H9 (cell line): ENCODE results near the gene VAV2. TPM values are rescaled to one million over a fixed set of nuclear protein-coding genes. Genes with fewer than 3 reads are reported as not detected.

Experiments used
- DNase-seq: peaks from one replicate; pipeline ENCODE4 v3.0.0-alpha.2; 2017
- H2AFZ ChIP-seq: one replicate; pipeline ENCODE4 v1.6.1; 2013; ENCODE audit warnings: mild to moderate bottlenecking, low read length, control low read depth, moderate library complexity
- H2AK5ac ChIP-seq: 2 replicates; pipeline ENCODE4 v1.6.1; 2013; ENCODE audit warnings: low read length, control low read depth, mixed read lengths; ENCODE audit not compliant: insufficient read length
- H2BK120ac ChIP-seq: one replicate; pipeline ENCODE4 v1.6.1; 2013; ENCODE audit warnings: low read depth, mild to moderate bottlenecking, low read length, control low read depth, inconsistent platforms; ENCODE audit not compliant: poor library complexity, severe bottlenecking
- H2BK12ac ChIP-seq: 2 replicates; pipeline ENCODE4 v1.6.1; 2013; ENCODE audit warnings: low read length, control low read depth, mixed read lengths, low read depth; ENCODE audit not compliant: insufficient read length
- H2BK15ac ChIP-seq: 2 replicates; pipeline ENCODE4 v1.6.1; 2013; ENCODE audit warnings: low read depth, low read length, control low read depth
- H2BK20ac ChIP-seq: one replicate; pipeline ENCODE4 v1.6.1; 2013; ENCODE audit warnings: low read depth, mild to moderate bottlenecking, low read length, control low read depth, inconsistent platforms; ENCODE audit not compliant: poor library complexity, severe bottlenecking
- H2BK5ac ChIP-seq: 2 replicates; pipeline ENCODE4 v1.6.1; 2013; ENCODE audit warnings: low read length, control low read depth, mixed read lengths; ENCODE audit not compliant: insufficient read length
- H3K14ac ChIP-seq: 2 replicates; pipeline ENCODE4 v1.6.1; 2013; ENCODE audit warnings: low read length, control low read depth; ENCODE audit not compliant: insufficient read depth
- H3K18ac ChIP-seq: 2 replicates; pipeline ENCODE4 v1.6.1; 2013; ENCODE audit warnings: low read depth, mild to moderate bottlenecking, mixed read lengths, low read length, control low read depth; ENCODE audit not compliant: insufficient read length
- H3K23ac ChIP-seq: 2 replicates; pipeline ENCODE4 v1.6.1; 2013; ENCODE audit warnings: low read length, control low read depth, mixed read lengths, low read depth; ENCODE audit not compliant: insufficient read length
- H3K23me2 ChIP-seq: 2 replicates; pipeline ENCODE4 v1.6.1; 2013; ENCODE audit warnings: low read depth, mild to moderate bottlenecking, mixed read lengths, low read length, control low read depth; ENCODE audit not compliant: insufficient read length, poor library complexity, severe bottlenecking
- H3K27ac ChIP-seq: 2 replicates; pipeline ENCODE4 v1.5.1; 2013; ENCODE audit warnings: low read length, control low read depth, mixed read lengths, low read depth; ENCODE audit not compliant: insufficient read length
- H3K27me3 ChIP-seq: 2 replicates; pipeline ENCODE4 v1.6.1; 2013; ENCODE audit warnings: low read length, control low read depth, inconsistent platforms; ENCODE audit not compliant: insufficient read depth
- H3K4ac ChIP-seq: 2 replicates; pipeline ENCODE4 v1.6.1; 2013; ENCODE audit warnings: low read depth, mild to moderate bottlenecking, control low read depth, inconsistent platforms, low read length, moderate library complexity
- H3K4me1 ChIP-seq: 2 replicates; pipeline ENCODE4 v1.6.1; 2013; ENCODE audit warnings: low read length, control low read depth, inconsistent platforms; ENCODE audit not compliant: insufficient read depth
- H3K4me2 ChIP-seq: 2 replicates; pipeline ENCODE4 v1.6.1; 2013; ENCODE audit warnings: low read length, control low read depth, mixed read lengths; ENCODE audit not compliant: insufficient read length, insufficient read depth
- H3K56ac ChIP-seq: 2 replicates; pipeline ENCODE4 v1.6.1; 2013; ENCODE audit warnings: low read depth, mild to moderate bottlenecking, mixed read lengths, low read length, control low read depth; ENCODE audit not compliant: insufficient read length
- H3K79me1 ChIP-seq: 2 replicates; pipeline ENCODE4 v1.6.1; 2013; ENCODE audit warnings: low read depth, mild to moderate bottlenecking, moderate library complexity, low read length, control low read depth, inconsistent platforms; ENCODE audit not compliant: insufficient read depth, poor library complexity, severe bottlenecking
- H3K79me2 ChIP-seq: 2 replicates; pipeline ENCODE4 v1.6.1; 2013; ENCODE audit warnings: low read length, control low read depth, inconsistent platforms; ENCODE audit not compliant: insufficient read depth
- H3K9ac ChIP-seq: 2 replicates; pipeline ENCODE4 v1.6.1; 2013; ENCODE audit warnings: low read length, control low read depth, mixed read lengths; ENCODE audit not compliant: insufficient read length; ENCODE audit errors: extremely low read depth
- H3K9me3 ChIP-seq: one replicate; pipeline ENCODE4 v1.6.1; 2013; ENCODE audit warnings: low read depth, low read length, inconsistent platforms; ENCODE audit not compliant: control insufficient read depth
- H3T11ph ChIP-seq: one replicate; pipeline ENCODE4 v1.6.1; 2013; ENCODE audit warnings: mild to moderate bottlenecking, low read length, control low read depth, inconsistent platforms
- H4K20me1 ChIP-seq: one replicate; pipeline ENCODE4 v1.6.1; 2013; ENCODE audit not compliant: control insufficient read depth, insufficient read length, insufficient read depth
- H4K5ac ChIP-seq: 2 replicates; pipeline ENCODE4 v1.6.1; 2013; ENCODE audit warnings: low read depth, mild to moderate bottlenecking, mixed read lengths, low read length, control low read depth; ENCODE audit not compliant: insufficient read length
- H4K8ac ChIP-seq: replicated peaks from 2 replicates; pipeline ENCODE4 v1.6.1; 2013; ENCODE audit warnings: low read length, control low read depth, mixed read lengths, low read depth; ENCODE audit not compliant: insufficient read length
- H4K91ac ChIP-seq: 2 replicates; pipeline ENCODE4 v1.6.1; 2013; ENCODE audit warnings: low read depth, mild to moderate bottlenecking, moderate library complexity, mixed read lengths, low read length, control low read depth; ENCODE audit not compliant: insufficient read length
- H3K27ac Mint-ChIP-seq, 3 experiments: 2 replicates in 2 of 3; 3 replicates in 1 of 3; pipeline ENCODE4 v1.8.0; 2020 to 2021; ENCODE audit warnings: mixed read lengths in 3 of 3, mild to moderate bottlenecking in 1 of 3, moderate library complexity in 1 of 3
- H3K27me3 Mint-ChIP-seq: 2 replicates; pipeline ENCODE4 v1.8.0; 2021; ENCODE audit warnings: low read depth, mild to moderate bottlenecking, moderate library complexity, mixed read lengths
- H3K36me3 Mint-ChIP-seq, 3 experiments: 2 replicates in 2 of 3; 3 replicates in 1 of 3; pipeline ENCODE4 v1.8.0; 2020 to 2021; ENCODE audit warnings: low read depth in 3 of 3, mixed read lengths in 3 of 3; ENCODE audit not compliant: insufficient read depth in 1 of 3
- H3K4me1 Mint-ChIP-seq, 2 experiments: 2 replicates each; pipeline ENCODE4 v1.8.0; 2020; ENCODE audit warnings: mixed read lengths in 2 of 2
- H3K4me3 Mint-ChIP-seq, 2 experiments: 2 replicates in 1 of 2; 3 replicates in 1 of 2; pipeline ENCODE4 v1.8.0; 2020 to 2021; ENCODE audit warnings: mild to moderate bottlenecking in 2 of 2, mixed read lengths in 2 of 2, moderate library complexity in 1 of 2
- H3K9me3 Mint-ChIP-seq, 2 experiments: 2 replicates in 1 of 2; 3 replicates in 1 of 2; pipeline ENCODE4 v1.8.0; 2020; ENCODE audit warnings: mild to moderate bottlenecking in 2 of 2, mixed read lengths in 2 of 2, moderate library complexity in 1 of 2
- WGBS: extraction: QIAGEN DNeasy Blood & Tissue Kit; methylation state at CpG from one replicate; pipeline ENCODE4 v1.1.7; 2013; ENCODE audit warnings: missing lambda C conversion rate, low lambda C conversion rate, mixed read lengths; ENCODE audit not compliant: insufficient read length; ENCODE audit errors: extremely low coverage; 5-methylcytosine and 5-hydroxymethylcytosine counted together
- total RNA-seq: library from RNA; stranded (reverse); gene quantifications from 2 replicates; pipeline ENCODE4 v1.2.1, GENCODE V29; 2021
- TF ChIP-seq, protein P1 (sequence below): fragments of 200-600 bp; sonication (generic); conservative IDR thresholded peaks from 3 replicates; pipeline ENCODE4 v1.8.0; 2021; ENCODE audit warnings: antibody characterized with exemption, mild to moderate bottlenecking

VAV2 gene
- total RNA-seq, 1 experiment from 2014 or later = 58.7 TPM

DNA sequence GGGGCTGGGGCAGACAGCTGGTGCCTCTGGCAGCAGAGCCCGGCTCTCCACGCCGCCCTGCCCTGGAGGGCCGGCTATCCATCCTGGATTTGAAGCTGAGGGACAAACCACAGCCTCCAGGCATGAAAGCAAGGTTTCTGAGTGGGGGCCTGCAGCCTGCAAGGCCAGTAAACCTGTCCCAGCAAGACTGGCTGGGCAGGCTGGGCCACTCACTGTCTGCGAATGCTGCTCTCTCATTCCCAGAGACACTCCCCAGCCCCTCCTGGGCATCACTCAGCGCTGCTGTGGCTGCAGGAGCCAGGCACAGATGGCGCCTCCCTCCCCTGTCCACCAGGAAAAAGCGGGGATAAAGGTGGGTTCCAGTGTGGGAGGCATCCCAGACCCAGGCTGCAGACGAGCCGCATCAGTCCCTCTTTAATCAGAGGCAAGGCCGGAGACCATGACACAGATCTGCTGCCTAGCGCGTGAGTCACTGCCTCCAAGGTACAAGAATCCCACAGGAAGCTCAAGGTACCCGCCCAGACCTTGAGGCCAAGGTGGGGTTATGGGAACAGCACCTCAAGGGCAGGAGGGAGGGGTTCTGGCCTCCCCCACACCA is 118.0 kb downstream of the VAV2 start:
- no peak overlapping the region for H3K23ac ChIP-seq
- no peak overlapping the region for H3K4me2 ChIP-seq
- peaks cover 2% of the 10 kb centered on the region for H4K20me1 ChIP-seq
- H3K23me2 ChIP-seq = no peaks in the 10 kb centered on the region
- no peaks in the 10 kb centered on the region for H3K9me3 Mint-ChIP-seq
- no peak overlapping the region for H2BK5ac ChIP-seq
- no peaks in the 10 kb centered on the region for H3K9me3 ChIP-seq
- H3K4ac ChIP-seq = no peak overlapping the region
- WGBS = no CpG with 5 or more reads among the region's 14 CpGs
- H3K18ac ChIP-seq = no peak overlapping the region
- H3T11ph ChIP-seq = no peak overlapping the region
- no peak overlapping the region for H2BK12ac ChIP-seq
- no peak overlapping the region; the same call in 1 of the 2 replicates for H3K14ac ChIP-seq
- H2BK15ac ChIP-seq = no peak overlapping the region
- H3K36me3 Mint-ChIP-seq = peaks cover 0 to 2% (median 0%) of the 10 kb centered on the region in 3 experiments; a peak in 3 of 7 replicates
- no peak overlapping the region for H4K91ac ChIP-seq
- no peaks in the 10 kb centered on the region for H3K4me1 ChIP-seq
- H3K27me3 Mint-ChIP-seq = no peaks in the 10 kb centered on the region
- H3K9ac ChIP-seq = no peak overlapping the region
- H2AFZ ChIP-seq = no peak overlapping the region
- H2BK120ac ChIP-seq = no peak overlapping the region
- H3K27ac Mint-ChIP-seq = peak overlapping the region; percentile 47 to 92 (median 87); a peak in 5 of 7 replicates
- H3K79me1 ChIP-seq = no peaks in the 10 kb centered on the region
- no peak overlapping the region for H4K8ac ChIP-seq
- H2AK5ac ChIP-seq = no peak overlapping the region
- DNase-seq = no peak
- H2BK20ac ChIP-seq = no peak overlapping the region
- H4K5ac ChIP-seq = no peak overlapping the region
- no peaks in the 10 kb centered on the region; the same call in 1 of the 2 replicates for H3K79me2 ChIP-seq
- H3K27me3 ChIP-seq = no peaks in the 10 kb centered on the region
- no peak overlapping the region for H3K56ac ChIP-seq
- no peak overlapping the region for H3K4me3 Mint-ChIP-seq
- H3K27ac ChIP-seq = no peak overlapping the region
- TF ChIP-seq, protein P1, sequence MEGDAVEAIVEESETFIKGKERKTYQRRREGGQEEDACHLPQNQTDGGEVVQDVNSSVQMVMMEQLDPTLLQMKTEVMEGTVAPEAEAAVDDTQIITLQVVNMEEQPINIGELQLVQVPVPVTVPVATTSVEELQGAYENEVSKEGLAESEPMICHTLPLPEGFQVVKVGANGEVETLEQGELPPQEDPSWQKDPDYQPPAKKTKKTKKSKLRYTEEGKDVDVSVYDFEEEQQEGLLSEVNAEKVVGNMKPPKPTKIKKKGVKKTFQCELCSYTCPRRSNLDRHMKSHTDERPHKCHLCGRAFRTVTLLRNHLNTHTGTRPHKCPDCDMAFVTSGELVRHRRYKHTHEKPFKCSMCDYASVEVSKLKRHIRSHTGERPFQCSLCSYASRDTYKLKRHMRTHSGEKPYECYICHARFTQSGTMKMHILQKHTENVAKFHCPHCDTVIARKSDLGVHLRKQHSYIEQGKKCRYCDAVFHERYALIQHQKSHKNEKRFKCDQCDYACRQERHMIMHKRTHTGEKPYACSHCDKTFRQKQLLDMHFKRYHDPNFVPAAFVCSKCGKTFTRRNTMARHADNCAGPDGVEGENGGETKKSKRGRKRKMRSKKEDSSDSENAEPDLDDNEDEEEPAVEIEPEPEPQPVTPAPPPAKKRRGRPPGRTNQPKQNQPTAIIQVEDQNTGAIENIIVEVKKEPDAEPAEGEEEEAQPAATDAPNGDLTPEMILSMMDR = no peak
- H3K4me1 Mint-ChIP-seq = peaks cover 33 to 39% of the 10 kb centered on the region in 2 experiments
